Raji (cell line): ENCODE measurements around the gene S100Z.

ENCODE experiments used
- POLR2A ChIP-seq: IDR thresholded peaks from 2 replicates; pipeline ENCODE4 v1.6.1; 2011; ENCODE audit warnings: low read depth, low read length, control low read depth; ENCODE audit not compliant: insufficient read depth

S100Z gene

GRCh38 chr5:76849419-76850291, at the start of gene S100Z:
Gene S100Z (plus strand): TSS chr5:76850014. CDS start chr5:76875360, 25,346 bp downstream.
- TF ChIP-seq POLR2A = no peak

DNA sequence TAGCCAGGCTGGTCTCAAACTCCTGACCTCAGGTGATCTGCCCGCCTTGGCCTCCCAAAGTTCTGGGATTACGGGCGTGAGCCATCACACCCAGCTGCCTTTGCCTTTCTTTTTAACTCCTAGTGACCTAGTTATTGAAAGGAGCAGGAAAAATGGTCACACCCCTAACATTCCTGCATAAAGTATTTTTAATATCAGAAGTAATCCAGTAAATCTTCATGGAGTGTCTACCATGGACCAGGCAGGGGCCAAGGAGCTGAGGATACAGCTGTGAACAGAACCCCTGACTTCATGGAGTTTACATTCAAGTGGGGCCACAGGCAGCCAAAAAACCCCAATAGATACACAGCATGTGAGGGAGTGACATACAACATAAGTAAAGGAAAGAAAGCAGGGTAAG, 49.2 kb upstream of the S100Z start:
- no peak for TF ChIP-seq POLR2A

DNA sequence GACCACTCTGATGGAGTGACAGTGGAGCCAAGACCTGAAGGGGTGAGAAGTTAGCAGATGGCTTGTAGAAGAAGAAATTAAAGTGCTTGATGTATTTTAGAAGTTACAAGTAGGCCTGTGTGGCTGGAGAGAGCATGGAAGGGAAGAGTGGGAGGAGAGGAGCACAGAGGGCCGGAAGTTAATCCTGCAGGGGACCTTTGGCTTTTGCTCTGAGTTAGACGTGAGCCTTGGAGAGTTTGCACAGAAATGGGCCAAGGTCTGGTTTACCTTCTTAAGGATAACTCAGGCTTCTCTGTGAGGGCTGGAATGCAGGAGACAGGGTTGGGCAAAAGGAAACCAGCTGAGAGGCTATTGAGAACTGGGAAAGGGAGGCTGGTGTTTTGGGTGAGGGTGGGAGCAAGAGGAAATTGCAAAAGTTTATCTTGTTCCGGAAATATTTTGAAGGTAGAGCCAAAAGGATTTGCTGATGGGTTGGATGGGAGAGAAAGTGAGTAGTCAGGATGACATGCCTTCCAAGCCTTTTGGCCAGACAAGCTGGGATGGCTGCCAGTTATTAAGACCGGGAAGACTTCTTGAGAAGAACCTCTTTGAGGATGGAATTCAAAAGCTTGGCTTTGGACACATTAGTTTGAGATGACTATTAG, 48.5 kb upstream of the S100Z start:
- no peak for TF ChIP-seq POLR2A

DNA sequence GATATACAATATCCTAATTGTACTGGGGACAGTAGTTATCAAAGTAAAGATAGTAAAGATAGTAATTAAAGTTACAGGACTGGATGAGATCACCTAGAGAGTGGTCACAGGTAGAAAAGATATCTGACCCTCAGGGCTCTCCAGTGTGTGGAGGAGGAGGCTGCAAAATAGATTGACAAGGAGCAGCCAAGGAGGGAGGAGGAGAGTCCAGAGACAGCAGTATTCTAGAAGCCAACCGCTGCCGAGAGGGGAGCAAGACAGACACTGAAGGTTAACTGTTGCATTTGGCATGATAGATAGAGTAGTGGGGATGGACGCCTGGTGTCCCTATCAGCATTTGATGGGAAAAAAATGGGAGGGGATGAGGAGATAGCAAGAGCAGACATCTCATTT, 48.0 kb upstream of the S100Z start:
- TF ChIP-seq POLR2A = no peak

DNA sequence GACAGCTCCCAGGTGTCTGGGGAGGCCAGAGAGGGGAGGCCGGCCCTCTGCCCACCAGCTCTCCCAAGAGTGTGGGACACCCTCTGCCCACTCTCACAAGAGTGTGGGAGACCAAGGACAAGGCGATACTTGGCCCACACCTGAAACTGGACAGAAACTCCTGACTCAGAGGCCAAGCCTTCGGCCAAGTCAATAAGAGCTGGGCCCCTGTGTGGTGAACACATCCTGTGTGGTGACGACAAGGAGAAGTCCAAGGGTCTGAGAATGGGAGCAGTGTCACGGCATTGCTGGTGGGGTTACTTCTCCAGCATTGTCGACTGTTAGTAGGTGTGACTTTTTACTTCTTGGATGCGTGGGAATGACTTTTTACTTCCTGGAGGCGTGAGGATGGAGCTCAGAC, 45.5 kb upstream of the S100Z start:
- no peak for TF ChIP-seq POLR2A

GRCh38 chr5:76805821-76806505, 43.9 kb upstream of the S100Z start:
- TF ChIP-seq POLR2A = no peak

DNA sequence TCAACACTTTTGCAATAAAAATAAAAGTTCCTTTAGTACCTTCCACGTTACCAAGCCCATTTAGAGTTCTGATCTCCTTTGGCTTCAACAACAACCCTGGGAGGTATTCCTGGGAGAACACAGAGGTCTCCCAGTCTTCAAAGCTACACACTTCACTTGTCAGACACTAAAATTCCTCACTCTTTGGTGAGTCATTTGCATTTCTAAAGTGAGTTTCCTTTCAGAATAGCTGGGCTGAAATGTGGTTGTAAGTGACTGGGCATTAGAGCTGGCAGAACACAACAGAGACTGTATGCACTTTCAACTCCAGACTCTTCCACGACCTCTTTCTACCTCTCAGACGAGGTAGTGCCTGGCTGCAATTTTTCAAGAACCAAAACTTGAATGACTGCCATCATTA, 42.5 kb upstream of the S100Z start:
- TF ChIP-seq POLR2A = no peak

DNA sequence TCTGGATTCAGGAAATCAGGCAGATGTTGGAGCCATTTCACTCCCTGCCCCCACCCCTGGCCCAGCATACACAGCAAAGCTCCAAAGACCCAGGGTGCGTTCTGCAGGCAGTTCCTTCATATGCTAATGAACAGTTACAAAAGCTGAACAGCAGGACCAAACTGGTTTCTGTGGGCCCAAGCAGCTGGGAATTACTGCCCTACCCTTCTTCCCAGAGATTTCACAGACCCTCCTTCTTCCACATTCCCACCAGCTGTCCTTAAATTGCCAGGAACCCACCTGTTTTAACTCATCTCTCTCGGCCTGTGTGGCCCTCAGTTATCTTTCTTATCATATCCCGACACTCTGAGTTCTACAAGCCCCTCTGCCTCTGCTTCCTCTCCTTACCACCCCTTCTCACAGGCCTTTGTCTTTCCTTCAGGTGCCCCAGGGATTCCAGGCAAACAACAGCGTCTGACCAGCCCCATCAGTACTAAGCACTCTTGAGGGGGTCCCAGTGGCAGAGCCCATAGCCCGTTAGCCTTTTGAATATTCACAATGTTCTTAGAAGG, 41.6 kb upstream of the S100Z start:
- TF ChIP-seq POLR2A = no peak

DNA sequence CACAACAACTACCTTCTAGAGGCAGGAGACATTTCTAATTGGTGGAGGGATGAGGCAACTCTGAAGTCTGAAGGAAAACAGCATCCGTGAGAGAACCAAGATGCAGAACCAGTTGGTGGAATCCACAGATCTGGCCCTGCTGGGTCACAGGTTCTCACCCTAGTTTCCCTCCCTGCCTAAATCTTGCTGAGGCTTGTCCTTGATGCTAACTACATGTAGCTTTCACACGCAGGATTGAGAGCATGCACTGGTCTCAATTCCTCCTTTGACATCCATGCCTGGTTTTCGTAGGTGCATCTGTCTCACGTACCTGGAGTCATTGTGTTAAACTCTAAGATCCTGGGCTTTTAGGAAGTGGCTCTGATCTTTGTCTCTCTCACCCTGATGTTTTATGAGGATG, 40.7 kb upstream of the S100Z start:
- no peak for TF ChIP-seq POLR2A

DNA sequence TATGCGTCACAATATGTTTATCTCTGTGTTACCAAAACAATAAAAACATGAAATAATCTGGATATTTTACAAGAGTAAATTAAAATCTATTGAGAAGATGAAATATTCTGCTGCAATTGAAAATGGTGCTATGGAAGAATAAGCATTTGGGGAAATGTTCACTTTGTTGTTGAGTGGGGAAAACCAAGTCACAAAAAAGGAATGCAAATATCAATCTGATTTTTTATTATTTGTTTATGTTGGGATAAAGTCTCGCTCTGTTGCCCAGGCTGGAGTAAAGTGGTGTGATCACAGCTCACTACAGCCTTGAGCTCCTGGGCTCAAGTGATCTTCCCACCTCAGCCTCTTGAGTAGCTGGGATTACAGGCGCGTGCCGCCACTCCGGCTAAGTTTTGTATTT, 39.6 kb upstream of the S100Z start:
- no peak for TF ChIP-seq POLR2A

GRCh38 chr5:76811214-76811613, 38.6 kb upstream of the S100Z start:
- no peak for TF ChIP-seq POLR2A

GRCh38 chr5:76813982-76814562, 35.7 kb upstream of the S100Z start:
- TF ChIP-seq POLR2A = no peak

GRCh38 chr5:76816110-76816831, 33.5 kb upstream of the S100Z start:
- TF ChIP-seq POLR2A = no peak
